DND-41 (cell line): Measurements from ENCODE around the gene SLC23A2.

Experiments
- ATAC-seq: fragments of 200-7000 bp; cut with Tn5 transposase; 3 replicates; pipeline ENCODE4 v1.9.1; 2021; ENCODE audit warnings: low read depth; ENCODE audit not compliant: insufficient read depth
- DNase-seq: peaks from one replicate; pipeline ENCODE4 v3.0.0-alpha.2; 2020
- H2AFZ ChIP-seq: 2 replicates; pipeline ENCODE4 v1.6.0; 2012; ENCODE audit warnings: low read depth, low read length
- H3K27ac ChIP-seq: 2 replicates; pipeline ENCODE4 v1.5.1; 2012; ENCODE audit warnings: low read length, inconsistent platforms
- H3K27me3 ChIP-seq: fragments of 200-600 bp; sonication (generic); 2 replicates; pipeline ENCODE4 v1.6.0; 2012; ENCODE audit warnings: low read length, mild to moderate bottlenecking, inconsistent platforms; ENCODE audit not compliant: insufficient read depth, poor library complexity
- H3K36me3 ChIP-seq: 2 replicates; pipeline ENCODE4 v1.5.1; 2012; ENCODE audit warnings: low read length, inconsistent platforms; ENCODE audit not compliant: insufficient read depth
- H3K4me1 ChIP-seq: 2 replicates; pipeline ENCODE4 v1.5.1; 2012; ENCODE audit warnings: mild to moderate bottlenecking, low read length; ENCODE audit not compliant: insufficient read depth
- H3K4me2 ChIP-seq: 2 replicates; pipeline ENCODE4 v1.6.0; 2012; ENCODE audit warnings: mild to moderate bottlenecking, moderate library complexity, low read length, inconsistent platforms; ENCODE audit not compliant: insufficient read depth
- H3K4me3 ChIP-seq, 2 experiments: fragments of 200-600 bp in 1 of 2; shearing (Covaris generic) in 1 of 2; 2 replicates each; pipeline ENCODE4 v1.5.1; 2012 to 2016; ENCODE audit warnings: inconsistent platforms in 2 of 2, low read length in 2 of 2, mild to moderate bottlenecking in 2 of 2, low read depth in 1 of 2, moderate library complexity in 1 of 2
- H3K79me2 ChIP-seq: 2 replicates; pipeline ENCODE4 v1.6.0; 2012; ENCODE audit warnings: low read length, inconsistent platforms; ENCODE audit not compliant: insufficient read depth
- H3K9ac ChIP-seq: 2 replicates; pipeline ENCODE4 v1.6.0; 2012; ENCODE audit warnings: low read depth, mild to moderate bottlenecking, inconsistent platforms, low read length, moderate library complexity
- H3K9me3 ChIP-seq: 2 replicates; pipeline ENCODE4 v1.5.1; 2012; ENCODE audit warnings: low read length, moderate library complexity, mild to moderate bottlenecking, inconsistent platforms; ENCODE audit not compliant: insufficient read depth, severe bottlenecking
- H4K20me1 ChIP-seq: 2 replicates; pipeline ENCODE4 v1.6.0; 2012; ENCODE audit warnings: low read length; ENCODE audit not compliant: insufficient read depth
- CTCF ChIP-seq: IDR thresholded peaks from 2 replicates; pipeline ENCODE4 v1.5.1; 2012; ENCODE audit warnings: borderline replicate concordance, low read length, moderate library complexity, mild to moderate bottlenecking; ENCODE audit not compliant: poor library complexity, severe bottlenecking; ENCODE audit errors: extremely low read depth
- EZH2 ChIP-seq: IDR thresholded peaks from 3 replicates; pipeline ENCODE4 v1.6.1; 2012; ENCODE audit warnings: borderline replicate concordance, low read depth, mild to moderate bottlenecking, moderate library complexity, low read length, inconsistent platforms; ENCODE audit not compliant: severe bottlenecking

Gene SLC23A2

GRCh38 chr20:4875578-4876067 is 125.7 kb downstream of the SLC23A2 start:
- no peak for TF ChIP-seq CTCF
- TF ChIP-seq EZH2 = no peak
- no peaks in the 10 kb centered on the region for H3K79me2 ChIP-seq
- peaks cover 85% of the 10 kb centered on the region for H3K36me3 ChIP-seq
- peaks cover 4% of the 10 kb centered on the region; the same call in 1 of the 2 replicates for H4K20me1 ChIP-seq
- no peak overlapping the region for H2AFZ ChIP-seq
- no peak overlapping the region for H3K4me2 ChIP-seq
- H3K4me3 ChIP-seq = no peak overlapping the region
- ATAC-seq (no peak), DNase-seq (no peak)
- H3K9ac ChIP-seq = no peak overlapping the region
- no peak overlapping the region; the same call in 1 of the 2 replicates for H3K27ac ChIP-seq
- H3K9me3 ChIP-seq = no peaks in the 10 kb centered on the region
- H3K27me3 ChIP-seq = no peaks in the 10 kb centered on the region
- no peaks in the 10 kb centered on the region for H3K4me1 ChIP-seq

- Histone ChIP-seq H3K4me1 (no peaks in the 10 kb centered on the region), H3K36me3 (peaks cover 80% of the 10 kb centered on the region), H3K9ac (no peak overlapping the region), H4K20me1 (peaks cover 4% of the 10 kb centered on the region; the same call in 1 of the 2 replicates), H3K4me2 (no peak overlapping the region), H2AFZ (no peak overlapping the region), H3K27me3 (no peaks in the 10 kb centered on the region), H3K79me2 (no peaks in the 10 kb centered on the region), H3K4me3 (no peak overlapping the region), H3K27ac (no peak overlapping the region), H3K9me3 (no peaks in the 10 kb centered on the region)
- DNase-seq (no peak), ATAC-seq (no peak)
- TF ChIP-seq CTCF = no peak
- TF ChIP-seq EZH2 = no peak
Measured at GRCh38 chr20:4873396-4873795, 127.9 kb downstream of the SLC23A2 start.

GRCh38 chr20:4871486-4871885 is 129.8 kb downstream of the SLC23A2 start:
- TF ChIP-seq CTCF (no peak), EZH2 (no peak)
- H3K27ac ChIP-seq = no peak overlapping the region
- ATAC-seq = no peak

More at GRCh38 chr20:4871486-4871885, 129.8 kb downstream of the SLC23A2 start:
- peaks cover 6% of the 10 kb centered on the region; the same call in 1 of the 2 replicates for H4K20me1 ChIP-seq
- no peak overlapping the region for H3K4me2 ChIP-seq
- no peaks in the 10 kb centered on the region for H3K27me3 ChIP-seq
- no peak overlapping the region for H3K9ac ChIP-seq
- H3K79me2 ChIP-seq = no peaks in the 10 kb centered on the region
- H3K4me1 ChIP-seq = no peaks in the 10 kb centered on the region
- no peaks in the 10 kb centered on the region for H3K9me3 ChIP-seq
- H3K4me3 ChIP-seq = no peak overlapping the region
- H3K36me3 ChIP-seq = peaks cover 78% of the 10 kb centered on the region
- H2AFZ ChIP-seq = no peak overlapping the region
- DNase-seq = no peak
